Inflammatory macrophage treated with lipopolysaccharide for 4 hours (primary cell): ENCODE results near the gene RABGAP1L.
A peak's percentile ranks its signal among the peaks of the same experiment; 100 is the strongest.

Experiments used
- DNase-seq: peaks from one replicate; pipeline ENCODE4 v3.0.0-alpha.2; 2020

Gene RABGAP1L

GRCh38 chr1:174902531-174903099 lies 743.3 kb downstream of the RABGAP1L start:
- DNase-seq, result no peak

DNA sequence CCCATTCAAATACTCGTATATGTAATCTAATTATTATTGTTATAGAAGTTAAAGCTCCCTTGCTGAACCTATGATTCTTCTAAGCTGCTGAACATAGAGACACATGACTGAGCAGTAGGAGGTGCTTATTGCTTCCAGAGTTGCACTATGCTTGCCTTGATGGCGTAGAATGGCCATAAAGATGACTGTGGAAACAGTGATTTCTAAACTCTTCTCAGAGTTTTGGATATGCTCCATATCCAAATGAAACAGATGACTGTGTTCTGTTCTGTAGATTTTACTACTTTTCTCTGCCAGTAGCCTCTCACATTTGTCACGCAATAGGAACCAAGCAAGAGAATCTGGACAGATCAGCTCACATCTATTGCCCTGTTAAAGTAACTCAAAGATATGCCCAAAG lies 752.3 kb downstream of the RABGAP1L start:
- DNase-seq, result no peak

- no peak for DNase-seq
These were observed 752.9 kb downstream of the RABGAP1L start for GRCh38 chr1:174912264-174912663.

- no peak for DNase-seq
These were observed 754.0 kb downstream of the RABGAP1L start for GRCh38 chr1:174913225-174913903.

DNA sequence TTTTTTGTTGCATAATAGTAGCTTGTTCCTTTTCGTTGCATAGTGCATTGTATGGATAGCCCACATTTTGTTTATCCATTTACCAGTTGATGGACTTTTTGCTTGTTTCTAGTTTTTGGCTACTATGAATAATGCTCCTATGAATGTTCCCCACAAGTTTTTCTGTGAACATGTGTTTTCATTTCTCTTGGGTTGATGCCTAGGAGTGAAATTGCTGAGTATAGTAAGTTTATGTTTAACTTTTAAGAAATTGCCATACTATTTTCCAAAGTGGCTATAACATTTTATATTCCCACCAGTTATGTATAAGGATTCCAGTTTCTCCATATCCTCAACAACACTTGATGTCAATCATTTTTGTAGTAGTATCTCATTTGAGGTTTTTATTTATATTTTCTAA lies 755.7 kb downstream of the RABGAP1L start:
- DNase-seq, result peak; percentile 47

GRCh38 chr1:174916846-174917245 lies 757.5 kb downstream of the RABGAP1L start:
- peak; percentile 66 for DNase-seq

DNA sequence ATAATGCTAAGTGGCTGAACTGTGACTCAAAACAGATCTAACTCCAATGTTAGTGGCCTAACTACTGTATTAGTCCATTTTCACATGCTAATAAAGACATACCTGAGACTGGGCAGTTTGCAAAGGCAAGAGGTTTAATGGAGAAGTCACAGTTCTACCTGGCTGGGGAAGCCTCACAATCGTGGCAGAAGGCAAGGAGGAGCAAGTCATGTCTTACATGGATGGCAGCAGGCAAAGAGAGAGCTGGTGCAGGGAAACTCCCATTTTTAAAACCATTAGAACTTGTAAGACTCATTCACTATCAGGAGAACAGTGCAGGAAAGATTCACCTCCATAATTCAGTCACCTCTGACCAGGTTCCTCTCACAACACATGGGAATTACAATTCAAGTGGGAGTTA lies 760.8 kb downstream of the RABGAP1L start:
- DNase-seq, result no peak

GRCh38 chr1:174922121-174922520 lies 762.8 kb downstream of the RABGAP1L start:
- no peak for DNase-seq

GRCh38 chr1:174923820-174924219 lies 764.5 kb downstream of the RABGAP1L start:
- no peak for DNase-seq

- DNase-seq, result no peak
These were observed 769.2 kb downstream of the RABGAP1L start for GRCh38 chr1:174928541-174928940.

GRCh38 chr1:174931214-174931613 lies 771.9 kb downstream of the RABGAP1L start:
- no peak for DNase-seq

- no peak for DNase-seq
These were observed 773.3 kb downstream of the RABGAP1L start for GRCh38 chr1:174932587-174932986.

DNA sequence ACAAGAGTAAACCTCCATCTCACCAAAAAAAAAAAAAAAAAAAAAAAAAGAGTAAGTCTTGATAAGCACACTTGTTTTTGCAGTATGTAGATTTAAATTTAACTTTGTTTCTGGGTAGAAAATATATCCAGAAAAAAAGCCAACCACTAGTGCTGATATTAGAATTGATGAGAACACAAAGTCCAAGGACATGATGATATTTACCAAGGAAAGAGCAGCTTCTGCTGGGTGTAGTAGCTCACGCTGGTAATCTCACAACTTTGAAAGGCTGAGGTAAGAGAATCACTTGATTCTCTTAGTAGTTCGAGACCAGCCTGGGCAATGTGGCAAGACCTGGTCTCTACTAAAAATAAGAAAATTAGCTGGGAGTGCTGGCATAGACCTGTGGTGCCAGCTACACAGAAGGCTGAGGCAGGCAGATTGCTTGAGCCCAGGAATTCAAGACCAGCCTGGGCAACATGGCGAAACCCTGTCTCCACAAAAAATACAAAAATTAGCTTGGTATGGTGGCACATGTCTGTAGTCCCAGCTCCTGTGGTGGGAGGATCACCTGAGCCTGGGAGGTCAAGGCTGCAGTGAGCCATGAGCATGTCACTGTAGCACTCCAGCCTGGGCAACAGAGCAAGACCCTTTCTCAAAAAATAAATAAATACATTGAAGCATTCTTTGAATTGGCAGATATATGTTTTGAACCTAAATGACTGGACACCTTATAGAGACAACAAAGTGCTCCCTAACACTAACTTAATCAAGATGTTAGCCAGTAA lies 776.8 kb downstream of the RABGAP1L start:
- no peak for DNase-seq

GRCh38 chr1:174938281-174939007 lies 779.1 kb downstream of the RABGAP1L start:
- DNase-seq, result peak; percentile 79

- DNase-seq, result no peak
These were observed 780.6 kb downstream of the RABGAP1L start for GRCh38 chr1:174939775-174940545.

DNA sequence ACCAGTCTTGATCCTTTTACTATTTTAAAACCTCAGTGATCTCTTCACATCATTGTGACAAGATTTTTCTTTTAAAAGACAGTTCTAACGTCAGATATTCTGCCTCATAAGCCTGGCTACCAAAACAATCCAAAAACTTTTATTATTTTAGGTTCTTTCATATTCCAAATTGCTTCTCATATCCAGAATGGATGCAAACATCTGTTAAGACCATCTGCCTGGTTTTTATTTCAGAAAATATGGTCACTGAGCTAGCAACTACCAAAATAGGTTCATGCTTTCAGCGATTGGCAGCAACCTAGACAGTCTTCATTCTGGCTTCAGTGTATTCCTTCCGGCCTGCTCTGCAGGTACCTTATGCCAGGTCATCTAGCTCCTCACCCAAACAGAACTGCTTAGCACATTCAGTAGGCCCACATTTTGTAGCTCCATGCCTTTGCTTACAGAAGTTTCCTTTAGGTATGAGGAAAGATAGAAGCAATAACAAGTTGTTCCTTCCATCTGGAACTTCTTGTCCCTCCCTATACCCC lies 781.4 kb downstream of the RABGAP1L start:
- no peak for DNase-seq

DNA sequence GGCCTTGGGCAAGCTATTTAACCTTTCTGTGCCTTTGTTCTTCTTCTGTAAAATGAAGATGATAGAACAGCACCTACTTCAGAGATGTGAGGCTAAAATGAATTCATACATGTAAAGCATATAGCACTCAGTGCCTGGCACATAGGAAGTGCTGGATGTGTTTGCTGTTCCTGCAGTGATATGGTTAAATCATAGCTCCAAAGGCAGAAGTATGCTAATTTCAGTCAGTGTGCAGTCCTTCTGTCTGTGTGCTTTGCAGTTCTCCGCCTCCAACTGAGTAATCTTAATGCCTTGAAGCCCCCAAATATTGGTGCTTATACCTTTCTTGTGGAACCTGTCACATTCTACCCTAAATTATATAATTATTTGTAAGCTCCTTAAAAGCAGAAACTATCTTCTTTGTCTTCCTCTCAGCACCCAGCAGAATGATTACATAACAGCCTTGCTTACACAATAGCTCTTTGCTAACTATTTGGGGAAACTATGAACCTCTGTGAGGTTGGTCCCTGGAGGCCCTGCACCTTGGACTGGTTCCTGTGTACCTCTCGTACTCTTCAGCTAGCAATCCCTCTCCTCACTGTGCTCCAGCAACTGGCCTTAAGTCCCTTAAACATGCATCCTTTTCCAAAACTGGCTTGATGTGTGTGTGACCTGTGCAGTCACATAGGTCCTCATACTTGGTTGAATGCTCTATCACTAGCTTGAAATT lies 783.4 kb downstream of the RABGAP1L start:
- peak; percentile 85 for DNase-seq

DNA sequence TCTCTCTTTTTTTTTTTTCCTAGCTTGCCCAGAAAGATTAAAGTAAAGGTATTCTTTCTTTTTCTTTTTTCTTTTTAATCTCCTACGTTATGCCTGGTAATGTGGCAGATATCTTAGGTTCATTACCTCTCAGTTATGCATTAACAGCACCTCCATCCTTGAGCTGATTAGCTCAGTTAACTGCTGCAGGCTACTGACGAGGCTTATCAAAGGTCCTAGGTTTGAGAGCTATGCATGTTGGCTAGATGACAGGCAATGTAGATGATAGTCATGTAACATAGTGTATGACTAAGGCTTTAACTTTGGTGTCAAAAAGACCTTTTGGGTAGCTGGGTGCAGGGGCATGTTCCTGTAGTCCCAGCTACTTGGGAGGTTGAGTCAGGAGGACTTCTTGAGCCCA lies 786.7 kb downstream of the RABGAP1L start:
- DNase-seq, result no peak

GRCh38 chr1:174949061-174949460 lies 789.7 kb downstream of the RABGAP1L start:
- DNase-seq, result no peak

GRCh38 chr1:174949645-174950044 lies 790.3 kb downstream of the RABGAP1L start:
- no peak for DNase-seq

- peak; percentile 49 for DNase-seq
These were observed 794.2 kb downstream of the RABGAP1L start for GRCh38 chr1:174953285-174954072.
